K562 (cell line): ENCODE measurements around the gene ERP29. TPM values are rescaled to one million over a fixed set of nuclear protein-coding genes. Genes with fewer than 3 reads are reported as not detected.

ENCODE experiments used
- ATAC-seq: fragments of 200-7000 bp; cut with Tn5 transposase; 3 replicates; pipeline ENCODE4 v1.9.1; 2020; ENCODE audit warnings: moderate library complexity
- BruUV-seq: library from RNA; stranded (reverse); fragments of 400-500 nt; replicated peaks from 2 replicates; lab custom pipeline; 2021; lab: Mats Ljungman, UMichigan
- CTCF ChIA-PET: fragments of 300-600 bp; formaldehyde crosslinking; extraction: SDS; loops from one replicate; lab custom pipeline; 2021; ENCODE audit warnings: low intra/inter-chr PET ratio; lab: Yijun Ruan, JAX
- POLR2A ChIA-PET: fragments of 300-600, 350-650 bp; sonication (Branson Sonifier 250); formaldehyde crosslinking; extraction: SDS; loops from one replicate; lab custom pipeline; 2021; ENCODE audit warnings: antibody characterized with exemption, inconsistent platforms; lab: Yijun Ruan, JAX
- DNase-seq, 4 experiments: peaks; one replicate each; pipeline versions ENCODE4 v3.0.0 to v3.0.0-alpha.2; 2011 to 2018; ENCODE audit warnings: low spot score in 3 of 4, mixed read lengths in 3 of 4; ENCODE audit errors: extremely low read depth in 1 of 4
- FAIRE-seq: peaks from 2 replicates; lab custom pipeline; 2011; peaks lifted over from hg19 to GRCh38; lab: Jason Lieb, UNC
- H2AFZ ChIP-seq: 2 replicates; pipeline ENCODE4 v1.6.0; 2011; ENCODE audit warnings: low read depth, low read length, control low read depth, inconsistent platforms
- H3K27ac ChIP-seq: fragments of 200-600 bp; 3 replicates; pipeline ENCODE4 v1.8.0; 2011; ENCODE audit warnings: low read depth, mild to moderate bottlenecking, control low read depth, inconsistent platforms, low read length, moderate library complexity, mixed read lengths; ENCODE audit errors: extremely low read depth
- H3K27me3 ChIP-seq, 2 experiments: fragments of 300-600 bp in 1 of 2; 2 replicates in 1 of 2; 3 replicates in 1 of 2; pipeline versions ENCODE4 v1.6.0 to v1.8.0; 2011; ENCODE audit warnings: inconsistent platforms in 2 of 2, low read length in 2 of 2, mild to moderate bottlenecking in 1 of 2, mixed read lengths in 1 of 2, moderate library complexity in 1 of 2; ENCODE audit not compliant: control insufficient read depth in 2 of 2, insufficient read depth in 2 of 2
- H3K36me3 ChIP-seq: fragments of 300-600 bp; 3 replicates; pipeline ENCODE4 v1.8.0; 2011; ENCODE audit warnings: mild to moderate bottlenecking, low read length, inconsistent platforms; ENCODE audit not compliant: control insufficient read depth, insufficient read depth
- H3K4me1 ChIP-seq, 2 experiments: fragments of 200-600 bp in 1 of 2; replicated peaks in 1 of 2; 2 replicates in 1 of 2; 3 replicates in 1 of 2; pipeline versions ENCODE4 v1.5.1 to v1.8.0; 2011; ENCODE audit warnings: inconsistent platforms in 2 of 2, low read length in 2 of 2, mild to moderate bottlenecking in 1 of 2, mixed read lengths in 1 of 2, moderate library complexity in 1 of 2; ENCODE audit not compliant: control insufficient read depth in 2 of 2, insufficient read depth in 2 of 2
- H3K4me2 ChIP-seq: 2 replicates; pipeline ENCODE4 v1.6.1; 2011; ENCODE audit warnings: low read length, control low read depth, inconsistent platforms, mixed read lengths; ENCODE audit not compliant: insufficient read depth
- H3K4me3 ChIP-seq: fragments of 200-600 bp; sonication (generic), shearing (Covaris generic); 2 replicates; pipeline ENCODE4 v1.5.1; 2016; ENCODE audit warnings: control low read depth, inconsistent platforms
- H3K79me2 ChIP-seq: fragments of 200-600 bp; 3 replicates; pipeline ENCODE4 v1.8.0; 2011; ENCODE audit warnings: low read length, inconsistent platforms; ENCODE audit not compliant: control insufficient read depth, insufficient read depth
- H3K9ac ChIP-seq, 2 experiments: 2 replicates each; pipeline versions ENCODE4 v1.6.0 to v1.6.1; 2011; ENCODE audit warnings: low read depth in 2 of 2, low read length in 2 of 2, control low read depth in 1 of 2, inconsistent platforms in 1 of 2, mild to moderate bottlenecking in 1 of 2, mixed read lengths in 1 of 2; ENCODE audit not compliant: insufficient read depth in 1 of 2
- H3K9me1 ChIP-seq: one replicate; pipeline ENCODE4 v1.6.0; 2011; ENCODE audit warnings: inconsistent platforms, mild to moderate bottlenecking, low read length, moderate library complexity; ENCODE audit not compliant: control insufficient read depth, insufficient read depth
- H3K9me3 ChIP-seq: replicated peaks from 2 replicates; pipeline ENCODE4 v1.5.1; 2011; ENCODE audit warnings: low read depth, low read length, inconsistent platforms; ENCODE audit not compliant: control insufficient read depth, insufficient read depth
- H4K20me1 ChIP-seq: replicated peaks from 2 replicates; pipeline ENCODE4 v1.6.1; 2011; ENCODE audit warnings: low read length, inconsistent platforms, mixed read lengths; ENCODE audit not compliant: control insufficient read depth, insufficient read depth
- ARID4B ChIP-seq: sonication (generic); formaldehyde crosslinking; IDR thresholded peaks from 2 replicates; pipeline ENCODE4 v1.8.0; 2022; ENCODE audit warnings: mild to moderate bottlenecking, missing genetic modification reagents
- ATF3 ChIP-seq, 2 experiments: fragments of 450-650 bp in 1 of 2; sonication (generic) in 1 of 2; formaldehyde crosslinking in 1 of 2; IDR thresholded peaks in 1 of 2; conservative IDR thresholded peaks in 1 of 2; 2 replicates each; pipeline versions ENCODE4 v1.6.1 to v1.8.1; 2016 to 2023; ENCODE audit warnings: mild to moderate bottlenecking in 2 of 2, moderate library complexity in 2 of 2, inconsistent platforms in 1 of 2, missing genetic modification reagents in 1 of 2
- CBX5 ChIP-seq: IDR thresholded peaks from 2 replicates; pipeline ENCODE4 v1.6.1; 2014; ENCODE audit warnings: low read depth, borderline replicate concordance
- FOXP4 ChIP-seq: sonication (generic); formaldehyde crosslinking; IDR thresholded peaks from 2 replicates; pipeline ENCODE4 v1.8.0; 2022; ENCODE audit warnings: mild to moderate bottlenecking, missing genetic modification reagents, borderline replicate concordance
- TARDBP ChIP-seq: fragments of 450-650 bp; IDR thresholded peaks from 2 replicates; pipeline ENCODE4 v1.6.1; 2016
- TSC22D4 ChIP-seq: fragments of 450-650 bp; IDR thresholded peaks from 2 replicates; pipeline ENCODE4 v1.6.1; 2016; ENCODE audit warnings: missing genetic modification characterization, missing biosample characterization, control low read depth
- ZNF444 ChIP-seq: fragments of 250-450 bp; sonication (Bioruptor Pico); IDR thresholded peaks from 2 replicates; pipeline ENCODE4 v1.4.0; 2020; ENCODE audit warnings: mild to moderate bottlenecking, moderate library complexity
- WGBS: fragments of 100-300 bp; shearing (Covaris generic); methylation state at CpG from one replicate; pipeline ENCODE4 v1.1.6; 2016; ENCODE audit warnings: low coverage, mixed read lengths; ENCODE audit not compliant: insufficient coverage; ENCODE audit errors: missing lambda C conversion rate; 5-methylcytosine and 5-hydroxymethylcytosine counted together
- in situ Hi-C: fragments of 300-500 bp; cut with MboI; formaldehyde crosslinking; loops from 4 replicates; pipeline ENCODE4 v1.15.0; 2018; ENCODE audit warnings: inconsistent platforms, mixed read lengths
- intact Hi-C: fragments of 100-400 bp; cut with micrococcal nuclease; formaldehyde crosslinking; loops from 2 replicates; pipeline ENCODE4 v1.14.2; 2022
- polyA plus RNA-seq, 8 experiments: library from polyadenylated mRNA; depleted of rRNA in 4 of 8; stranded (reverse) in 5 of 8; unstranded in 3 of 8; fragments of >200 nt; fragmentation: Nextera tagmentation in 2 of 8; fragmentation: Illumina TruSeq in 1 of 8; extraction: Ambion mirVana in 2 of 8; extraction: Trizol in 1 of 8; gene quantifications; 2 replicates each; pipeline versions ENCODE4 v1.2.1 to v1.2.3, GENCODE V29; 2011 to 2014; ENCODE audit warnings: inconsistent platforms in 1 of 8, missing spikeins in 1 of 8
- total RNA-seq, 7 experiments: library from RNA; depleted of rRNA in 6 of 7; stranded (reverse); fragments of >200 nt in 6 of 7; fragmentation: Illumina TruSeq in 2 of 7; extraction: Trizol in 2 of 7; gene quantifications; 2 replicates each; pipeline versions ENCODE4 v1.2.1 to v1.2.3, GENCODE V29; 2011 to 2021; ENCODE audit warnings: low replicate concordance in 1 of 7

ERP29 gene
- total and polyA plus RNA-seq, 9 of the 15 experiments (the other 6 are each of a cell fraction or from before 2014, with no cell fraction given): 42.4 to 146 (median 111) TPM

- in situ Hi-C loops: no loop called here
- H3K79me2 ChIP-seq: peaks cover 85% of the 10 kb centered on the region
- H3K9me3 ChIP-seq: no peaks in the 10 kb centered on the region
- peaks cover 33% of the 10 kb centered on the region in 2 experiments; a peak in 4 of 5 replicates for H3K4me1 ChIP-seq
- peak overlapping the region; percentile 95 for H3K4me3 ChIP-seq
- H3K4me2 ChIP-seq: peak overlapping the region; percentile 95
- no peaks in the 10 kb centered on the region for H3K27me3 ChIP-seq
- peak; percentile 76 for ATAC-seq
- H3K9ac ChIP-seq: peak overlapping the region; percentile 93 to 98
- ChIA-PET POLR2A (interaction anchor here (0.6 to 3.7 kb wide), 16 partner anchors 8 to 388 kb away, joined by 3 to 54 read pairs (median 4); partner anchors contain the start of genes MAPKAPK5 and TRAFD1), CTCF (interaction anchor here (2.6 kb wide), 1 partner anchor 69 kb away, joined by 15 read pairs; no protein-coding TSS in a partner anchor)
- peak overlapping the region; percentile 89 for H3K27ac ChIP-seq
- DNase-seq: peak; percentile 60 to 91 (median 69)
- H4K20me1 ChIP-seq: no peaks in the 10 kb centered on the region
- H2AFZ ChIP-seq: peak overlapping the region; percentile 89
- FAIRE-seq: peak; percentile 87
- H3K9me1 ChIP-seq: no peaks in the 10 kb centered on the region
- H3K36me3 ChIP-seq: peaks cover 45% of the 10 kb centered on the region
- intact Hi-C loops: loop anchor here (1.0 to 10.0 kb wide), 7 partner anchors 19 to 395 kb away; partner anchors contain the start of genes HECTD4, MAPKAPK5 and RPL6
- under 1% methylated on average over 49 of the region's 54 CpGs for WGBS
- TSS peak; percentile 43 for BruUV-seq
- no peak for TF ChIP-seq ZNF444 (CRISPR knock-in tag)
- no peak for TF ChIP-seq TSC22D4 (tag)
- TF ChIP-seq FOXP4: no peak; the same call in 1 of the 2 replicates
- peak; percentile 86 for TF ChIP-seq ATF3 (IDR thresholded peaks at IDR 0.05)
- TF ChIP-seq ATF3 (CRISPR knock-in tag; conservative IDR thresholded peaks at IDR 0.05): no peak
- TF ChIP-seq TARDBP: no peak
- TF ChIP-seq CBX5: no peak
- TF ChIP-seq ARID4B (CRISPR knock-in tag): 0 out of 2 replicates have a peak, but pooled peaks have one; percentile 52
Measured at GRCh38 chr12:112013601-112014402, 576 bp downstream of the ERP29 start.
